H1 (cell line): ENCODE data around the gene C1orf50. TPM values are rescaled to one million over a fixed set of nuclear protein-coding genes. Genes with fewer than 3 reads are reported as not detected.

Source experiments
- CTCF ChIA-PET: fragments of 300-600 bp; sonication (Branson Sonifier 250); formaldehyde crosslinking; loops from one replicate; lab custom pipeline; 2021; ENCODE audit not compliant: partially characterized antibody; lab: Charles Lee
- POLR2A ChIA-PET: fragments of 300-600 bp; sonication (Branson Sonifier 250); formaldehyde crosslinking; loops from one replicate; lab custom pipeline; 2021; ENCODE audit warnings: inconsistent platforms; ENCODE audit not compliant: partially characterized antibody; lab: Charles Lee
- DNase-seq, 2 experiments: peaks; one replicate each; pipeline versions ENCODE4 v3.0.0 to v3.0.0-alpha.2; 2010 to 2022; ENCODE audit warnings: low spot score in 2 of 2, low read depth in 1 of 2, mixed read lengths in 1 of 2
- FAIRE-seq: peaks from 2 replicates; lab custom pipeline; 2011; peaks lifted over from hg19 to GRCh38; lab: Jason Lieb, UNC
- H2AFZ ChIP-seq: 2 replicates; pipeline ENCODE4 v1.8.1; 2012; ENCODE audit warnings: low read length, inconsistent platforms
- H2AK5ac ChIP-seq: 2 replicates; pipeline ENCODE4 v1.6.1; 2013; ENCODE audit warnings: low read depth, low read length
- H2BK120ac ChIP-seq: replicated peaks from 2 replicates; pipeline ENCODE3; 2013; ENCODE audit warnings: low read depth, low read length, inconsistent platforms
- H2BK12ac ChIP-seq: 2 replicates; pipeline ENCODE4 v1.6.1; 2013; ENCODE audit warnings: low read depth, low read length
- H2BK15ac ChIP-seq: 2 replicates; pipeline ENCODE4 v1.6.1; 2013; ENCODE audit warnings: low read length
- H2BK20ac ChIP-seq: 2 replicates; pipeline ENCODE4 v1.6.1; 2013; ENCODE audit warnings: low read length
- H2BK5ac ChIP-seq: 2 replicates; pipeline ENCODE4 v1.6.1; 2013; ENCODE audit warnings: low read depth, low read length
- H3K14ac ChIP-seq: 2 replicates; pipeline ENCODE4 v1.6.1; 2013; ENCODE audit warnings: inconsistent platforms; ENCODE audit not compliant: insufficient read length
- H3K18ac ChIP-seq: 2 replicates; pipeline ENCODE4 v1.6.1; 2013; ENCODE audit warnings: low read length; ENCODE audit errors: extremely low read depth
- H3K23ac ChIP-seq: 2 replicates; pipeline ENCODE4 v1.6.1; 2013; ENCODE audit warnings: inconsistent platforms; ENCODE audit not compliant: insufficient read length
- H3K23me2 ChIP-seq: 2 replicates; pipeline ENCODE4 v1.6.1; 2013; ENCODE audit warnings: low read depth, low read length
- H3K27ac ChIP-seq: 2 replicates; pipeline ENCODE4 v1.6.1; 2011; ENCODE audit warnings: low read depth, low read length, inconsistent platforms
- H3K27me3 ChIP-seq, 4 experiments: replicated peaks in 1 of 4; 1 replicate in 1 of 4; 2 replicates in 3 of 4; pipeline versions ENCODE4 v1.6.1 to v1.8.1; 2011 to 2013; ENCODE audit warnings: low read length in 3 of 4, mild to moderate bottlenecking in 3 of 4, inconsistent platforms in 2 of 4, mixed read lengths in 2 of 4, moderate library complexity in 1 of 4; ENCODE audit not compliant: control insufficient read depth in 3 of 4, insufficient read depth in 3 of 4; ENCODE audit errors: extremely low read depth in 1 of 4
- H3K36me3 ChIP-seq, 4 experiments: 2 replicates each; pipeline versions ENCODE4 v1.6.1 to v1.8.1; 2011 to 2013; ENCODE audit warnings: mild to moderate bottlenecking in 4 of 4, low read length in 3 of 4, moderate library complexity in 2 of 4, control low read depth in 1 of 4, inconsistent platforms in 1 of 4; ENCODE audit not compliant: insufficient read depth in 4 of 4, control insufficient read depth in 2 of 4
- H3K4ac ChIP-seq: replicated peaks from 2 replicates; pipeline ENCODE3; 2013; ENCODE audit warnings: low read length, low read depth, mixed read lengths, inconsistent platforms; ENCODE audit not compliant: insufficient read length
- H3K4me1 ChIP-seq, 4 experiments: replicated peaks in 1 of 4; 1 replicate in 1 of 4; 2 replicates in 3 of 4; pipeline versions ENCODE4 v1.6.1 to v1.8.1; 2011 to 2013; ENCODE audit warnings: low read length in 3 of 4, inconsistent platforms in 2 of 4, mixed read lengths in 1 of 4; ENCODE audit not compliant: insufficient read depth in 4 of 4, control insufficient read depth in 3 of 4
- H3K4me2 ChIP-seq, 2 experiments: 2 replicates each; pipeline versions ENCODE4 v1.6.1 to v1.8.1; 2011 to 2013; ENCODE audit warnings: low read depth in 2 of 2, low read length in 2 of 2, control low read depth in 1 of 2, inconsistent platforms in 1 of 2, mild to moderate bottlenecking in 1 of 2; ENCODE audit not compliant: insufficient read depth in 1 of 2
- H3K4me3 ChIP-seq, 4 experiments: fragments of 200-600, 300-600 bp in 1 of 4; sonication (generic), shearing (Covaris generic), sonication (Bioruptor Twin) in 1 of 4; 2 replicates each; pipeline versions ENCODE4 v1.5.1 to v1.8.1; 2011 to 2016; ENCODE audit warnings: low read length in 4 of 4, low read depth in 3 of 4, control low read depth in 2 of 4, inconsistent platforms in 2 of 4, mild to moderate bottlenecking in 2 of 4, mixed read lengths in 1 of 4, moderate library complexity in 1 of 4; ENCODE audit not compliant: insufficient read depth in 2 of 4; ENCODE audit errors: extremely low read depth in 1 of 4
- H3K56ac ChIP-seq: replicated peaks from 2 replicates; pipeline ENCODE3; 2013; ENCODE audit warnings: low read depth, mild to moderate bottlenecking, mixed read lengths, low read length, inconsistent platforms; ENCODE audit not compliant: insufficient read length
- H3K79me1 ChIP-seq: 2 replicates; pipeline ENCODE4 v1.6.1; 2013; ENCODE audit warnings: low read depth, low read length, control low read depth
- H3K79me2 ChIP-seq, 2 experiments: 2 replicates each; pipeline versions ENCODE4 v1.6.1 to v1.8.1; 2012 to 2013; ENCODE audit warnings: low read length in 2 of 2, mild to moderate bottlenecking in 2 of 2, inconsistent platforms in 1 of 2; ENCODE audit not compliant: insufficient read depth in 2 of 2, control insufficient read depth in 1 of 2
- H3K9ac ChIP-seq, 4 experiments: replicated peaks in 1 of 4; 1 replicate in 1 of 4; 2 replicates in 3 of 4; pipeline versions ENCODE4 v1.6.1 to v1.8.1; 2011 to 2013; ENCODE audit warnings: low read depth in 3 of 4, low read length in 3 of 4, control low read depth in 2 of 4, mild to moderate bottlenecking in 2 of 4, moderate library complexity in 2 of 4, inconsistent platforms in 1 of 4; ENCODE audit errors: extremely low read depth in 1 of 4
- H3K9me3 ChIP-seq, 2 experiments: 2 replicates each; pipeline versions ENCODE4 v1.6.1 to v1.8.1; 2012 to 2013; ENCODE audit warnings: mild to moderate bottlenecking in 2 of 2, moderate library complexity in 2 of 2, control low read depth in 1 of 2, inconsistent platforms in 1 of 2, low read depth in 1 of 2, low read length in 1 of 2, mixed read lengths in 1 of 2; ENCODE audit not compliant: insufficient read depth in 2 of 2
- H4K20me1 ChIP-seq, 2 experiments: replicated peaks in 1 of 2; 2 replicates each; pipeline versions ENCODE3 to v1.8.1; 2011 to 2013; ENCODE audit warnings: inconsistent platforms in 2 of 2, low read length in 2 of 2, mild to moderate bottlenecking in 1 of 2; ENCODE audit not compliant: insufficient read depth in 2 of 2, control insufficient read depth in 1 of 2
- H4K5ac ChIP-seq: 2 replicates; pipeline ENCODE4 v1.6.1; 2013; ENCODE audit warnings: low read length, low read depth, mixed read lengths, inconsistent platforms; ENCODE audit not compliant: insufficient read length
- H4K8ac ChIP-seq: 2 replicates; pipeline ENCODE4 v1.8.0; 2013; ENCODE audit warnings: mild to moderate bottlenecking, moderate library complexity, low read length, inconsistent platforms; ENCODE audit not compliant: insufficient read depth; ENCODE audit errors: extremely low read depth
- H4K91ac ChIP-seq: replicated peaks from 2 replicates; pipeline ENCODE3; 2013; ENCODE audit warnings: low read length, mixed read lengths, inconsistent platforms; ENCODE audit not compliant: insufficient read length
- JUND ChIP-seq: IDR thresholded peaks from 2 replicates; pipeline ENCODE4 v1.6.1; 2011; ENCODE audit warnings: mild to moderate bottlenecking, improper control_type of control experiment, low read length
- WGBS, 2 experiments: shearing (Covaris generic) in 1 of 2; methylation state at CpG; one replicate each; pipeline versions ENCODE4 v1.1.6 to v1.1.7; 2013 to 2015; ENCODE audit warnings: low lambda C conversion rate in 2 of 2, mixed read lengths in 2 of 2, inconsistent platforms in 1 of 2, low coverage in 1 of 2, missing lambda C conversion rate in 1 of 2; ENCODE audit not compliant: insufficient replicate concordance in 2 of 2, insufficient coverage in 1 of 2, insufficient read length in 1 of 2; ENCODE audit errors: extremely low coverage in 1 of 2, missing lambda C conversion rate in 1 of 2; 5-methylcytosine and 5-hydroxymethylcytosine counted together
- polyA plus RNA-seq, 7 experiments: library from polyadenylated mRNA; depleted of rRNA in 3 of 7; stranded (reverse) in 5 of 7; unstranded in 2 of 7; fragments of >200 nt in 5 of 7; fragments of 200-250 nt in 2 of 7; gene quantifications; 1 replicate in 5 of 7; 2 replicates in 1 of 7; 4 replicates in 1 of 7; pipeline versions ENCODE4 v1.2.1 to v1.2.3, GENCODE V29; 2011 to 2013; ENCODE audit warnings: missing spikeins in 2 of 7, mixed read lengths in 2 of 7
- total RNA-seq: library from RNA; stranded (reverse); fragmentation: NEBNext Ultra II Directional; extraction: Animal tissue kit (Norgen Biotek cat#: 25700); gene quantifications from 2 replicates; pipeline ENCODE4 v1.2.1, GENCODE V29; 2021

Gene C1orf50
- total and polyA plus RNA-seq, 2 of the 8 experiments (the other 6 are each of a cell fraction or from before 2014, with no cell fraction given) = 3.2 to 7.1 TPM

GRCh38 chr1:42821690-42822089, 54.6 kb downstream of the C1orf50 start:
- Histone ChIP-seq H4K8ac (no peak overlapping the region), H3K4me3 (no peak overlapping the region), H3K9me3 (no peaks in the 10 kb centered on the region), H3K27ac (no peak overlapping the region), H3K27me3 (no peaks in the 10 kb centered on the region), H3K14ac (no peak overlapping the region), H3K23me2 (peaks cover 3% of the 10 kb centered on the region; the same call in 1 of the 2 replicates), H3K4ac (no peak overlapping the region), H3K79me1 (no peaks in the 10 kb centered on the region), H3K36me3 (no peaks in the 10 kb centered on the region), H4K91ac (no peak overlapping the region), H3K18ac (no peak overlapping the region), H2BK12ac (no peak overlapping the region), H3K23ac (no peak overlapping the region), H4K20me1 (peaks cover 0 to 2% of the 10 kb centered on the region in 2 experiments), H4K5ac (no peak overlapping the region), H3K4me2 (no peak overlapping the region), H3K9ac (no peak overlapping the region), H2AK5ac (no peak overlapping the region), H2BK20ac (no peak overlapping the region), H2AFZ (no peak overlapping the region), H2BK5ac (no peak overlapping the region), H2BK120ac (no peak overlapping the region), H3K56ac (no peak overlapping the region), H3K79me2 (no peaks in the 10 kb centered on the region), H3K4me1 (peaks cover 0 to 5% (median 1%) of the 10 kb centered on the region in 4 experiments; a peak in 4 of 7 replicates), H2BK15ac (no peak overlapping the region)
- CTCF ChIA-PET = interaction anchor here (1.2 to 2.9 kb wide), 3 partner anchors 13 to 251 kb away, joined by 3 to 7 read pairs (median 3); no protein-coding TSS in a partner anchor
- no peak for DNase-seq
- no peak for TF ChIP-seq JUND
- POLR2A ChIA-PET = interaction anchor here (1.1 to 5.5 kb wide), 4 partner anchors 13 to 55 kb away, joined by 3 to 21 read pairs (median 4); partner anchors contain the start of genes C1orf50, P3H1 and ZNF691
- WGBS, 2 experiments = 87% methylated on average over 2 of the region's 2 CpGs; no CpG with 5 or more reads in 1 of the 2 experiments
- no peak for FAIRE-seq
